ENCODE data around the gene ADAR.

DNA sequence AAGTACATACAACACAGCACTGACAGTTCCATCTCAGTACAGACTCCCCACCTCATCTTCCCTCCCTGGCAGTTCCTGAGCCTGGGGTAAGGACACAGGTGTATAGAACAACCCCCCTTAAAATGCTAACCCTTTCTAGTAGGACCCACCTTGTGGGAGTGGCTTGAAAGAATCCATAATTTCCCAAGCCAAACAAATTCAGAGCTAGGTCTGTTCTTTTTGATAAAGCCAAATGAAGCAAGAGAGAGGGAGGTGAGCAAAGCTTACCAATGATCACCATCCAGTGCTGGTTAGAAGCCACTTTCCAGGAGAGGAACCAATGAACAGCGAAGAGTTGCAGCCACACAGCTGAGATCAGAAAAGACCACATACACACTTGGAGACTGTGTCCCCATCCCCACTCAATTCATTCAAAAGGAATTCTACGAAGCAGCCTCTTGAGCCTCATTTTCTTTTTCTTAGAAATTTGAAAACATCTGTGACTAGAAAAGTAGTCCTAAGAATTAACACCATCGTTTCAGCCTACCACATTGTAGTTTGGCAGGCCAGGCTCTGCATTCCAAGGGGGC lies 58.7 kb downstream of the ADAR start:
- TF ChIP-seq POLR2A (IDR thresholded peaks at IDR 0.05): no peak
- TF ChIP-seq, protein P1, sequence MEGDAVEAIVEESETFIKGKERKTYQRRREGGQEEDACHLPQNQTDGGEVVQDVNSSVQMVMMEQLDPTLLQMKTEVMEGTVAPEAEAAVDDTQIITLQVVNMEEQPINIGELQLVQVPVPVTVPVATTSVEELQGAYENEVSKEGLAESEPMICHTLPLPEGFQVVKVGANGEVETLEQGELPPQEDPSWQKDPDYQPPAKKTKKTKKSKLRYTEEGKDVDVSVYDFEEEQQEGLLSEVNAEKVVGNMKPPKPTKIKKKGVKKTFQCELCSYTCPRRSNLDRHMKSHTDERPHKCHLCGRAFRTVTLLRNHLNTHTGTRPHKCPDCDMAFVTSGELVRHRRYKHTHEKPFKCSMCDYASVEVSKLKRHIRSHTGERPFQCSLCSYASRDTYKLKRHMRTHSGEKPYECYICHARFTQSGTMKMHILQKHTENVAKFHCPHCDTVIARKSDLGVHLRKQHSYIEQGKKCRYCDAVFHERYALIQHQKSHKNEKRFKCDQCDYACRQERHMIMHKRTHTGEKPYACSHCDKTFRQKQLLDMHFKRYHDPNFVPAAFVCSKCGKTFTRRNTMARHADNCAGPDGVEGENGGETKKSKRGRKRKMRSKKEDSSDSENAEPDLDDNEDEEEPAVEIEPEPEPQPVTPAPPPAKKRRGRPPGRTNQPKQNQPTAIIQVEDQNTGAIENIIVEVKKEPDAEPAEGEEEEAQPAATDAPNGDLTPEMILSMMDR (IDR thresholded peaks at IDR 0.05): no peak
